ENCODE data around the gene SEC23B.

The SEC23B gene

GRCh38 chr20:18507218-18508191 lies at the start of gene SEC23B:
SEC23B (plus strand) TSS chr20:18507940; CDS start chr20:18510836, 2,896 bp downstream.
- TF ChIP-seq CTCF (IDR thresholded peaks at IDR 0.05; ENCODE audit: extremely low read depth, missing control alignments): no peak
- peak; percentile 90 for DNase-seq (ENCODE audit: low spot score)

GRCh38 chr20:18465536-18466200 lies 42.1 kb upstream of the SEC23B start:
- no peak for DNase-seq (ENCODE audit: low spot score)
- TF ChIP-seq CTCF (IDR thresholded peaks at IDR 0.05; ENCODE audit: extremely low read depth, missing control alignments): no peak

- no peak for TF ChIP-seq CTCF (IDR thresholded peaks at IDR 0.05; ENCODE audit: extremely low read depth, missing control alignments)
- no peak for DNase-seq (ENCODE audit: low spot score)
Measured at GRCh38 chr20:18466574-18466893, 41.2 kb upstream of the SEC23B start.

GRCh38 chr20:18466894-18467730 lies 40.6 kb upstream of the SEC23B start, which contains the start of the genes DZANK1 and POLR3F:
DZANK1 (minus strand) TSS chr20:18467030; CDS start chr20:18465358, 1,672 bp downstream.
POLR3F (plus strand) TSS chr20:18467390; CDS start chr20:18467507, 117 bp downstream.
- no peak for TF ChIP-seq CTCF (IDR thresholded peaks at IDR 0.05; ENCODE audit: extremely low read depth, missing control alignments)

GRCh38 chr20:18477218-18477617 lies 30.5 kb upstream of the SEC23B start:
- DNase-seq (ENCODE audit: low spot score): no peak
- TF ChIP-seq CTCF (IDR thresholded peaks at IDR 0.05; ENCODE audit: extremely low read depth, missing control alignments): no peak

More at GRCh38 chr20:18466894-18467730, 40.6 kb upstream of the SEC23B start, which contains the start of the genes DZANK1 and POLR3F:
- peak; percentile 93 for DNase-seq (ENCODE audit: low spot score)

GRCh38 chr20:18477821-18478220 lies 29.9 kb upstream of the SEC23B start:
- DNase-seq (ENCODE audit: low spot score): no peak
- no peak for TF ChIP-seq CTCF (IDR thresholded peaks at IDR 0.05; ENCODE audit: extremely low read depth, missing control alignments)
